ENCODE measurements around the gene IL16.

DNA sequence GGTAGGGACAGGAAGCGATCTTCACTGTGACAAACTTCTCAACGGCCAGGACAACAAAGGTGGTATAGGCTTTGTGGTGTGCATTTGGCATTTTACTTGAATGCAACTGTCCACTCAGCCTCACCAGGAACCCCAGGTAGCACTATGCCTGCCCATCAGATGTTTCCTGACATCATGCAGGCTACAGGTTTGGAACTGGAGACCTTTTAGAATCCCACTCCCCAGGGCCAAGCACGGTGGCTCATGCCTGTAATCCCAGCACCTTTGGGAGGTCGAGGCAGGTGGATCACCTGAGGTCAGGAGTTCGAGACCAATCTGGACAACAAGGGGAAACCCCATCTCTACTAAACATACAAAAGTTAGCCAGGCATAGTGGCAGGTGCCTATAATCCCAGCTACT is 117.7 kb downstream of the IL16 start:
- TF ChIP-seq, protein P1, sequence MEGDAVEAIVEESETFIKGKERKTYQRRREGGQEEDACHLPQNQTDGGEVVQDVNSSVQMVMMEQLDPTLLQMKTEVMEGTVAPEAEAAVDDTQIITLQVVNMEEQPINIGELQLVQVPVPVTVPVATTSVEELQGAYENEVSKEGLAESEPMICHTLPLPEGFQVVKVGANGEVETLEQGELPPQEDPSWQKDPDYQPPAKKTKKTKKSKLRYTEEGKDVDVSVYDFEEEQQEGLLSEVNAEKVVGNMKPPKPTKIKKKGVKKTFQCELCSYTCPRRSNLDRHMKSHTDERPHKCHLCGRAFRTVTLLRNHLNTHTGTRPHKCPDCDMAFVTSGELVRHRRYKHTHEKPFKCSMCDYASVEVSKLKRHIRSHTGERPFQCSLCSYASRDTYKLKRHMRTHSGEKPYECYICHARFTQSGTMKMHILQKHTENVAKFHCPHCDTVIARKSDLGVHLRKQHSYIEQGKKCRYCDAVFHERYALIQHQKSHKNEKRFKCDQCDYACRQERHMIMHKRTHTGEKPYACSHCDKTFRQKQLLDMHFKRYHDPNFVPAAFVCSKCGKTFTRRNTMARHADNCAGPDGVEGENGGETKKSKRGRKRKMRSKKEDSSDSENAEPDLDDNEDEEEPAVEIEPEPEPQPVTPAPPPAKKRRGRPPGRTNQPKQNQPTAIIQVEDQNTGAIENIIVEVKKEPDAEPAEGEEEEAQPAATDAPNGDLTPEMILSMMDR (IDR thresholded peaks at IDR 0.05): no peak
- TF ChIP-seq POLR2A (IDR thresholded peaks at IDR 0.05) (no peak), EP300 (IDR thresholded peaks at IDR 0.05) (no peak)
